Skin of body (tissue), 2 donors: ENCODE results near the gene DUSP1. TPM values are rescaled to one million over a fixed set of nuclear protein-coding genes. Genes with fewer than 3 reads are reported as not detected.
"Not testable (repeated sequence)": the region's sequence is repeated elsewhere in the genome, so short reads cannot be mapped to it uniquely, and the experiment has no call there.

Source experiments
- DNase-seq: peaks from one replicate; lab custom pipeline; 2025; lab: John Stamatoyannopoulos, UW
- total RNA-seq: library from RNA; depleted of rRNA; stranded (reverse); fragments of >200 nt; gene quantifications from one replicate; pipeline ENCODE4 v1.2.3, GENCODE V29; 2014

DUSP1 gene, protein sequence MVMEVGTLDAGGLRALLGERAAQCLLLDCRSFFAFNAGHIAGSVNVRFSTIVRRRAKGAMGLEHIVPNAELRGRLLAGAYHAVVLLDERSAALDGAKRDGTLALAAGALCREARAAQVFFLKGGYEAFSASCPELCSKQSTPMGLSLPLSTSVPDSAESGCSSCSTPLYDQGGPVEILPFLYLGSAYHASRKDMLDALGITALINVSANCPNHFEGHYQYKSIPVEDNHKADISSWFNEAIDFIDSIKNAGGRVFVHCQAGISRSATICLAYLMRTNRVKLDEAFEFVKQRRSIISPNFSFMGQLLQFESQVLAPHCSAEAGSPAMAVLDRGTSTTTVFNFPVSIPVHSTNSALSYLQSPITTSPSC
- total RNA-seq = 147 TPM

DNA sequence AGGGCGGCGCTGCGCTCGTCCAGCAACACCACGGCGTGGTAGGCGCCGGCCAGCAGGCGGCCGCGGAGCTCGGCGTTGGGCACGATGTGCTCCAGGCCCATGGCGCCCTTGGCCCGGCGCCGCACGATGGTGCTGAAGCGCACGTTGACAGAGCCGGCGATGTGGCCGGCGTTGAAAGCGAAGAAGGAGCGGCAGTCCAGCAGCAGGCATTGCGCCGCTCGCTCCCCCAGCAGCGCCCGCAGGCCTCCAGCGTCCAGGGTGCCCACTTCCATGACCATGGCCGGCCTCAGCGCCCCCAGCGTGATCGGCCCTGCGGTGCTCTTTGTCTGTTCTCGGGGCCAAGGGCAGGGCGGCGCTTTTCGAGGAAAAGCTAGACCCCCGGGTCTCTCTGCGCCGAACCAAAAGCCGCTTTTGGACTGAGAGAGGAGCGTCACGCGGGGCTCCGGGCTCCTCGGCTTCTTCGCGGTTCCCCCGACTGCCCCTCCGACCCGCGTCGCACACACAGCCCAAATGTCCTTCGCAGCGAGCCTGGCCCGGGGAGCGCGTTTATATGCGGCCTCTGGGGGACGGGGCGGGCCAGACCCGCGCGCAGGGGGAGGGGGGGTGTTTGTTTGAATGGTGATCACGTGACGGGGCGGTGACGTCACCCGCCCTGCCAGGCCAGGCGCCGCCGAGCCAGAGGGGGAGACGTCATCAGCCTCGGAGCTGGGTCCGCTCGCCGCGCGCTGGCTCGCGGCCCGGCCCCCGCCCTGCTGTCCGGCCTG lies at the start of gene DUSP1:
Gene DUSP1, minus strand, starts transcription at position 521 of the 764 bp plus-strand sequence. Its CDS starts 243 bp downstream, at position 278.
- peak; percentile 96 for DNase-seq

- DNase-seq = no peak
These were observed 49.2 kb upstream of the DUSP1 start for GRCh38 chr5:172820046-172820767.

GRCh38 chr5:172819569-172819968 lies 48.6 kb upstream of the DUSP1 start:
- no peak for DNase-seq

GRCh38 chr5:172818081-172818480 lies 47.1 kb upstream of the DUSP1 start:
- DNase-seq = no peak

GRCh38 chr5:172817664-172818063 lies 46.7 kb upstream of the DUSP1 start:
- DNase-seq = no peak

GRCh38 chr5:172816925-172817562 lies 46.0 kb upstream of the DUSP1 start:
- no peak for DNase-seq

DNA sequence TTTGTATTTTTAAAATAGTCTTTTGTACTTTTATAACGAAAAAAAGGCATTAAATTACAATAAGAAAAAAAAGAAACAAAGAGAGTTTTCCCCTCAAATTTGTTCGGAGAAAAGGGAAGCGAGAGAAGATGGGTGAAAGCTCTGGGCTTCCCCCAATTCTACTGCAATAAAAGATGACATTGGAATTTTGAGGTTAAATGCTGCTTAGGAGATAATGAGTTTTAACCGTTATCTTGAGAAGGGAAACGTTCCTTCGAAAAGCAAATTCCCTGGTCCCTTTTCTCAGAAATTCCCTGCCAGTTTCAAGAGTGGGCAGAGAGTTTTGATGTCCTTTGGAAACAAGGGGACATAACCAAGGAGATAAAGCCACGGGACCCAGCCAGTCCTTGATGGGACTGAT lies 44.6 kb upstream of the DUSP1 start:
- DNase-seq = no peak

DNA sequence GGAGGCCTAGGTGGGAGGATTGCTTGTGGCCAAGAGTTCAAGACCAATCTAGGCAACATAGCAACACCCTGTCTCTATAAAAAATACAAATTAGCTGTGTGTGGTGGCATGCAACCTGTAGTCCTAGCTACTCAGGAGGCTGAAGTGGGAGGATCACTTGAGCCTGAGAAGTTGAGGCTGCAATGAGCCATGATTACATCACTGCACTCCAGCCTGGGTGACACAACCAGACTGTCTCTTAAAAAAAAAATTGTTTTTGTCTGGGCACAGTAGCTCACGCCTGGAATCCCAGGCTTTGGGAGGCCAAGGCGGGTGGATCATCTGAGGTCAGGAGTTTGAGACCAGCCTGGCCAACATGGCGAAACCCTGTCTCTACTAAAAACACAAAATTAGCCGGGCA lies 40.0 kb upstream of the DUSP1 start:
- DNase-seq = not testable (repeated sequence)

DNA sequence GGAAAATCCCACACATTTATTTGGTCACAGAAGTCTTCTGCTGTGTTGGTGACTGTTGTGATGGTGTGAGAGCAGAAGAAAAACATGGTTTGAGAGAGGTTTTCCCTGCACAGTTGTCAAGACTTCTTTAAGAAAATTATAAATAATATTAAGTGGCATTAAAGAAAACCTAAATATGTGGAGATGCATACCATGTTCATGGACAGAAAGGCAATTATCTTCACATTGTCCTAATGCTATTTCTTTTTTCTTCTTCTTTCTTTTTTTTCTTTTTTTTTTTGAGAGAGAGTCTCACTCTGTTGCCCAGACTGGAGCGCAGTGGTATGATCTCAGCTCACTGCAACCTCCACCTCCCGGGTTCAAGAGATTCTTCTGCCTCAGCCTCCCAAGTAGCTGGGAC lies 38.8 kb upstream of the DUSP1 start:
- DNase-seq = no peak

GRCh38 chr5:172807766-172808311 lies 36.8 kb upstream of the DUSP1 start:
- DNase-seq = no peak

- peak; percentile 53 for DNase-seq
These were observed 36.1 kb upstream of the DUSP1 start for GRCh38 chr5:172806897-172807672.

DNA sequence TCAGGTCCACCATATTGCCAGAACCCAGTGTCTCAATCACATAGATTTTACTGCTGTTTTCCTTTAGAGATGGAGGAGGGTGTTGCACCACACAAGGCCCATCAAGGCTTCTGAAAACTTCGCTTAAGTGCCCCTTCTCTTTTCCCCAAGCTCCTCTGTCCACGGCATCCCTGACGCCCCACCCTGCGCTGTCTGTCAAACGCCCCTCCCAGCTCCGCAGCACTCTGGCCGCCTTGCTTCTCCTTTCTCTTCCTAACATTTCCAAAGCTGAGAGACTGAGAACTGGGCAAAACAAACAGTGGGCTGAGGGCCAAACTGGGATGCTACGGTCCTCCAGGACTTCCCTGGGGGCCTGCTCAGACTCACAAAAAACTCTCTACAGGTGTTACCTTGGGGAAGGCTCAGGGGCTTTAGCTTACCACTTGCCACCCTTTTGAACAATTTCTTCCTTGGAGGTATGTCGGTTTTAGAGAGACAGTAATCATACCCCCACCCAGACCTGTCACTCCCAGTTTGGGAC lies 34.8 kb upstream of the DUSP1 start:
- no peak for DNase-seq

GRCh38 chr5:172805018-172805683 lies 34.2 kb upstream of the DUSP1 start:
- no peak for DNase-seq

DNA sequence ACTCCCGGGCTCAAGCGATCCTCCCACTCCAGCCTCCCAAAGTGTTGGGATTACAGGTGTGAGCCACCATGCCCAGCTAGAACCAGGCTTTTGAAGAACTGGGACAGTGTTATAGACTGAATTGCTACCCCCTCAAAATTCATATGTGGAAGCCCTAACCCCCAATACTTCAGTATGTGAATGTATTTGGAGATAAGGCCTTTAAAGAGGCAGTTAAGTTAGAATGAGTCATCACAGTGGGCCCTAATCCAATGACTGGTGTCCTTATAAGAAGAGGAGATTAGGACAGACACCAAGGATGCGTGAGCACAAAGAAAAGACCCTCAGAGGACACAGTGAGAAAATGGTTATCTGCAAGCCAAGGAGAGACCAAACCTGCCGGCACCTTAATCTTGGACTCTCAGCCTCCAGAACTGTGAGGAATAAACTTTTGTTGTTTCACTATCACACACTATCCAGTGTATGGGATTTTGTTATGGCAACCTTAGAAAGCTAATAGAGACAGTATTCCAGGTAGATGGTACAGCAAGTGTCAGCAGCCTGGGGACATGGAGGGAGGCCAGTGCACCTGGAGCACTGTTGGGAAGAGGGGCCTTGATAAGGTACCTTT lies 31.7 kb upstream of the DUSP1 start:
- no peak for DNase-seq

DNA sequence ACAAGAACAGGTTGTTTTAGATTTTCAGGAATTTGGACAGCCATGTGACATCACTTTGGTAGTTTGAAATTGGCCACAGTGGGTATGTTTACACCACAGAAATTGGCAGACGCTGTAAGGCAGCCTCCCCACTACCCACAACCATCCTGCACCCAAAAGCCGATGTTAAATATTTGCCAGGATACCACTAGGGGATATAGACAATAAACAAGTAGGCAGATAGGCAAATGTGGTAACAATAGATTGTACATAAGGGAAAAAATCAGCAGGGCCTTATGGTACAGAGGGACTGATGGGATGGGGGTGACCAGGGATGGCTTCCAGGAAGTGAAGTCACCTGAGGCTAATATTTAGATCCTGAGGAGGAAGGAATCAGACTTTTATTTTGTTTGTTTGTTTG lies 31.1 kb upstream of the DUSP1 start:
- no peak for DNase-seq

DNA sequence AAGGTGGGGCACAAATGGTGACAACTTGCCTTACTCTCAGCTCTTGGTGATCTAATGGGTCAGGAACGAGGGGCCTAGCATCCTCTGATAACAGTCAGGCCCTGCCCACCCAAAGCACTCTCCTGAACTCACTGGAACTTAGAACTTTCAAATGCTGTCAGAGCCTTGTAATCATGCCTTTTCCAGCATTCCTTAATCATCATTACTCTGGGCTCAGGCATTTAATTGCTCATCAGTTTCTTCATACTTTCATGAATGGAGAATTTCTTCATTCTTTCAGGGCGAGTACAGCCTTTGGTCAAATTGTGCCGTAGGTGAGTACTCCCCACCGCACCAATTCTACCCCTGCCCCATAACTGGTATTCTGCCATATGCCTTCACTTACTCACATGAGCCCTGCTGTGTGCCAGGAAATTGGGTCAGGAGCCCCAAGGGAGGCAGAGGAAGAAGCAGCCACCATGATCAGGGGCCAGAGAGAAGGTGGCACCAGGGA lies 30.2 kb upstream of the DUSP1 start:
- DNase-seq = no peak

- no peak for DNase-seq
These were observed 29.1 kb upstream of the DUSP1 start for GRCh38 chr5:172800088-172800551.

DNA sequence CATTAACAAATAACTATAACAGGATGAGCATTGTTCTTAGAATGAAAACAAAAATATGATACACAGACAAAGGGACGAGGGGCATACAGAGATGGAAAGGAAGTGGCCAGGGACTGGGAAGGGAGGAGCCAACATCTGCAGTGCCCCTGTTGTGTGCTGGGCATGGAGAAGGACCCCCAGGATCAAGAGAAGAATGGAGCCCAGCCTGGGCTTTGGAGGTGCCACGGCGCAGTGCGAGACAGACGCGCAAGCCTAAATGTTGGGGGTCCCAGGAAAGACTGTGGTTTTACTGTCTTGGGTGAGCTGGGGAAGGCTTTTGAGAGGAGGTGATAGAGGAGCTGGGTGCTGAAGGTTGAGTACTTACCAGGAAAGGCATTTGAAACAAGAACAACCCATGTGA lies 28.4 kb upstream of the DUSP1 start:
- no peak for DNase-seq
